Skeletal muscle cell (primary cell): ENCODE results near the gene TTC39C.

Source experiments
- DNase-seq: peaks from one replicate; pipeline ENCODE4 v3.0.0-alpha.2; 2010; ENCODE audit warnings: low read depth
- H3K4me3 ChIP-seq: 2 replicates; pipeline ENCODE4 v1.5.1; 2011; ENCODE audit warnings: low read depth, mild to moderate bottlenecking, control low read depth, low read length, moderate library complexity

The TTC39C gene

DNA sequence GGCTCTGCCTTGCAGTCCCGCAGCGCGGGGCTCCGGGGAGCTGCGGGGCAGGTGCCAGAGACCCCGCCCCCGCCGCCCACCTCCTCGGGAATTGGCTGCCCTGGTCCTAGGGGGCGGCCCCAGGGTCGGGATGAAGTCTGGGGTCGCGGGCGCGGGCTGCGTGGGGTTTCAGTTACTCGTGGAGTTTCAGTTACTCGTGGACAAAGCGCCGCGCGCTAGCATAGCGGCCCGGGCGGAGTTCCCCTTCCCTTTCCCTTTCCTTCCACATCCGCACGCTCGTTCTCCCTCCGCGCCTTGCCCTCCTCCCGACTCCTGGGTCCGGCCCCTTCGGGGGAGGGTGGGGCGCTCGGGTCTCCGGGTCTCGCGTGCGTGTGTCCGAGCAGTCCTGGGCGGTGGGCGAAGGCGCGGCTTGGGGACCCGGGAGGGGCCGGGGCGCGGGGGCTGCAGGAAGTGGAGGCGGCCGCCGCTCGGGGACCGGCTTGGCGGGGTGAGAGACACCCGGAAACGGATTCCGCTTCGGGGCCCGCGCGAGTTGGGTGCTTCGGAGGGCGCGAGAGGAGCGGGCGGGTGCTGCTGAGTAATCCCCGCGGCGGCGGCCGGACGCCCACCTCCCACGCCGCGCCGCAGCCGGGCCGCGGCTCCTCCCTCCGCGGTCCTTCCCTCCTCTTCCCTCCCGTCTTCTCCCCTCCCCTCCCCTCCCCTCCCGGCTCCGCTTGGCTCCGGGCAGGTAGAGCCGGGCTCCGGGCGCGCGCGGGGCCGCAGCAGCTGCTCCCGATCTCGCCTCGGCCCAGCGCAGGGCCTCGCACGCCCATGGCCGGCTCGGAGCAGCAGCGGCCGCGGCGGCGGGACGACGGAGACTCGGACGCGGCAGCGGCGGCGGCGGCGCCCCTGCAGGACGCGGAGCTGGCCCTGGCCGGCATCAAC, at the start of gene TTC39C:
Gene TTC39C, plus strand, starts transcription at position 693 of the 924 bp plus-strand sequence. Its CDS starts 118 bp downstream, at position 811.
- no peak for DNase-seq

DNA sequence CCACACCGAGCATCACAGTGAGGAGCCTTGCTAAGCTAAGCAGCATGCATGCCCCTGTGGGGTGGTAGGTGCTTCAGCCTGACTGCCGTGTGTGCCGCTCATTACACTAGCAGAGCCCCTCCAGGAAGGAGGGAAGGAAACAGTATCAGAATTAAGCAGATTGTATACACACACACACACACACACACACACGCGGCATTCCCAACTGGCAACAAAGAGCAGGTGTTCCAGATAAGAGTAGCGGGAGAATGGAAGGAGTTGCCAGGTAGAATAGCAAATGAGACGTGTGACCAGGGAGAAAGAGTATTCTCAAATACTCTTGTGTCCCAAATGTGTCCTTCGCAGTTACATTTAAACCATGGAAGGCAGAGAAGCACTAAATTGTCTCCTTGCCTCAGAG, 47.6 kb upstream of the TTC39C start:
- no peak for DNase-seq
- H3K4me3 ChIP-seq = no peak overlapping the region

More for the DNA sequence above, at the start of gene TTC39C:
- H3K4me3 ChIP-seq = peak within 1 kb of the TSS; percentile 88

DNA sequence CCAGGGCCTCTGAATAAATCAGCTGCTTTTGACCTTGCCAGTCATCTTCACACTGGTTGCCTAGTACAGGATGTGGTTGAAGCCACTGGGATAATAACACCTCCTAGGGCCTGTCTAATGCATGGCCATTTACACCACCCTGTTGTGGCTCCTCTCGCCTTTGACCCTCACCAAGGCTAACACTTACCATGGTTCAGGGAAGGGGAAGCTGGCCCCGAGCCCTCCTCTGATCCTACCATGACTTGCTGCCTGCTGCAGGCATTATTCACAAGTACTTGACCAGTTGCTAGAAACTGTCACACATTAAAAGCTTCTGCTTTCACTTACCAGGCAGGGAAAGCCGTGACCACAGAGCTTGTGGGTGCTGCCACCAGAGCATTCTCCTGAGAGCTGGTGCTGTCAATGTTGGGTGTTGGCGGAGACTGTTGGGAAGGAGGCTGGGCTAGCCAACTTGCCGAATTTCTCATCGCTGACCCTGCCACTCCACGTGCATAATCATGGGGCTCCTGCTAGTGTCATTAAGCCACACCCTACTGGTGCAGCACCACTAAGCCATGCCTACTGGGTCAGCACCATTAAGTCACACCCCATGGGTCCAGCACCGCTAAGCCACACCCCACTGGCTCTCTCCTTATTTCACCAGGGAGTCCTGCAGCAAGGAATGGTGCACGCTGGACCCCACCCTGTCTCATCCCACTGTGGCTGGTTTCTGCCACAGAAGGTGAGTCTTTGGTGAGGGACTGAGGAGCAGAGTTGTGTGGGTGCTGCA, 47.0 kb upstream of the TTC39C start:
- no peak overlapping the region for H3K4me3 ChIP-seq
- no peak for DNase-seq

DNA sequence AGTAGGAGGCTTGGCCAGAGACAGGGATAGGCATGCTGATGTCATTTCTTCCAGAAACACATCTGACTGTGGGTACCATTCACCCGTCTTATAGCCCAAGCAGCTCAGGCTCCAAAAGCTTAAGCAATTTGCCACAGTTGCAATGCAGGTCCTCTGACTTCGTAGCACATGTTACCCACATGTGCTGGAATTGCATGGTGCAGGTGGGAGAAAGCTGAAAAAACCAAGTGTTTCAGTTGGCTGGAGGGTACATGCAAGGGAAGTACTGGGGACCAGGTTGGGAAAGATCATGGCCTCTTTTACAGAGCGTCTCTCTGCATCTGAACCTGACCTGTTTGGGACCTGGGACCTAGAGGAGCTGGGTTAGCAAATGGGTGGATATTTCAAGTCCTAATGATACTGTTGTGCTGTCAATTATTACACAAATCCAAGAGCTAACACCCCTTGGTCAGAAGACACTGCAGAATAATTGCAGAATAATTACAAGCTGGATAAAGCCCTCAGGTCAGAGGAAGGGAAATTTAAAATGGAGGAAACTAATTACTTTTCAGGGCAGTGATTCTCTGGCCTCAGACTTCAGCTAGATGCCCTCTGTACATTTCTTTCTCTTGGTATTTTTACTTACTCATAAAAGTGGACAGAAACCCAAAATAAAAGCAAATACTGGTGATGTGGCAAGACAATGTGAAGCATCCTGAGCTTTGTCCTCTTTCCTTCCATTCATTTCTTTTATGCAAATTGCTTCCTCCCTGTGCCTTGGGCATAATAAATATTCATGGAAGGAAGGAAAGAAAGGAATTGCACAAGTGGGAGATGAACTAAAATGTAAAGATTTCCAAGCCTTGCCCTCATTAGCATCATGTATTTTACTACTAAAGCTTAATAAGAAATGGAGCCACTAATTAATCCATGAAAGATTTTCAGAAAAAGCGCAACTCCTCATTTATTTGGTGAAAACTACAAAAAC, 45.6 kb upstream of the TTC39C start:
- DNase-seq = no peak
- no peak overlapping the region for H3K4me3 ChIP-seq

GRCh38 chr18:23969664-23970063, 44.9 kb upstream of the TTC39C start:
- no peak overlapping the region for H3K4me3 ChIP-seq
- no peak for DNase-seq

GRCh38 chr18:23970161-23971096, 44.1 kb upstream of the TTC39C start:
- no peak for DNase-seq
- H3K4me3 ChIP-seq = no peak overlapping the region

DNA sequence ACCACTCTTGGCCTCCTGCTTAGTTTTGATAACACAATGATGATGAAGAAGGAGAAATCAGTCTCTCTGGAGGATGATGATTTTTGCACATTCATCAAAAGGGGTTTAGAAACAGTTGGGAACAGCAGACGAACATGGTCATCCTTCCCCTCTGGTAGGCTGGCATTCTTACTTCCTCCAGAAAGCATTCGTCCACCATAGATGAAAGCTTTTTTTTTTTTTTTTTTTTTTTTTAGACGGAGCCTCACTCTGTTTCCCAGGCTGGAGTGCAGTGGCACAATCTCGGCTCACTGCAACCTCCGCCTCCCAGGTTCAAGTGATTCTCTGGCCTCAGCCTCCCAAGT, 43.5 kb upstream of the TTC39C start:
- no peak overlapping the region for H3K4me3 ChIP-seq
- DNase-seq = no peak

DNA sequence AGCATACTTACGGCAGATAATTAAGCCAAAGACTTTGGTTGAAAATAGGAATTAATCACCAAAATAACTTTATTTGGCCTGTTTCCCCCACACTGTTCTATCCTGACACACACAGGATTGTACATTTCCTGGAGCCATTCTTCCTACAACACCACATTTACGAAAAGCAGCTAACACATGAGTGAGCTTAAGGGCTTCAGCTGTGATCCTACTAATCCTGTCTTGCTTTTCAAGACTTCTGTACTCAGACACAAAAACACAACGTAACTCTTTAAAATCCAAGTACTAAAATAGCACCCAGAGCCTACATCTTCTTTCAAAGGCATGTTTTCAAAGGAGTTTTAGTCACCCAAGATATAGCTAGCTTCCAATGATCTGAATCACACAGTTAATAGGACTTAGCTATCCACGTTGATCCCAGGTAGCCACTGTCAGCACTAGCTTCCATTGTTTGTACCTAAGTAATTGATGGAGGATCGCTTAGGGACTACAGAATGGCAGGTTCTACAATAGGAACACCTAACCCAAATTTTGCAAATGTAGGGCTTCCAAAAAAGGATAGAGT, 42.8 kb upstream of the TTC39C start:
- H3K4me3 ChIP-seq = no peak overlapping the region
- DNase-seq = no peak

- DNase-seq = no peak
- no peak overlapping the region for H3K4me3 ChIP-seq
Observed at GRCh38 chr18:23972453-23972852, 42.1 kb upstream of the TTC39C start.

DNA sequence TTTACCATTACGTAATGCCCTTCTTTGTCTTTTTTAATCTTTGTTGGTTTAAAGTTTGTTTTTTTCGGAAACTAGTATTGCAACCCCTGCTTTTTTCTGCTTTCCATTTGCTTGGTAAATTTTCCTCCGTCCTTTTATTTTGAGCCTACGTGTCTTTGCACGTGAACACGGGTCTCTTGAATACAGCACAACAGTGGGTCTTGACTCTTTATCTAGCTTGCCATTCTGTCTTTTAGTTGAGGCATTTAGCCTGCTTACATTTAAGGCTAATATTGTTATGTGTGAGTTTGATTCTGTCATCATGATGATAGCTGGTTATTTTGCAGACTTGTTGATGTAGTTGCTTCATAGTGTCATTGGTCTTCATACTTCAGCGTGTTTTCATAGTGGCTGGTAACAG, 37.5 kb upstream of the TTC39C start:
- no peak for DNase-seq
- no peak overlapping the region for H3K4me3 ChIP-seq

GRCh38 chr18:23977719-23978483, 36.7 kb upstream of the TTC39C start:
- DNase-seq = no peak

GRCh38 chr18:23981369-23981980, 33.1 kb upstream of the TTC39C start:
- H3K4me3 ChIP-seq = no peak overlapping the region
- no peak for DNase-seq

More at GRCh38 chr18:23977719-23978483, 36.7 kb upstream of the TTC39C start:
- H3K4me3 ChIP-seq = no peak overlapping the region

- no peak overlapping the region for H3K4me3 ChIP-seq
- peak; percentile 40 for DNase-seq
Observed at GRCh38 chr18:23982155-23983079, 32.1 kb upstream of the TTC39C start.

DNA sequence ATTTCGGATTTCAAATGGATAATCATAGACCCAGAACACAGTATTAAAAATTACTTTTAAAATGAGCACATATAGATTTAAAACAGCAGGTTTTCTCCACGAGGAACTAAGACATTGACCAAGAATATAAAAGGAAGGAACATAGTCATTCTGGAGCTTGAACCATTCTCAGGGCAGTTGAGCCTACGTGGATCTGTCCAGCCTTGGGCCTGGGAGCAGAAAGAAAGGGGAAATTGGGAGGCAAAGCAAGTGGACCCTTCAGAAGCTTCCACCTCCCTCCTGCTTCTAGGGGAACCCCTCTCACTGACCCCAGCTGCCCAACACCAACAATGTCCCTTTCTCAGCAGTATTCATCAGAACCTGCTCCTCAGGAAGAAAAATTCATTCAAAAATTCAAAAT, 31.4 kb upstream of the TTC39C start:
- no peak overlapping the region for H3K4me3 ChIP-seq
- DNase-seq = no peak

GRCh38 chr18:23986600-23987359, 27.8 kb upstream of the TTC39C start:
- no peak overlapping the region for H3K4me3 ChIP-seq
- no peak for DNase-seq
